Prostate gland (tissue), 2 donors: Measurements from ENCODE around the gene KRTAP20-1.

Source experiments
- CTCF ChIP-seq, 4 experiments: fragments of 200-600 bp in 2 of 4; fragments of 450-650 bp in 2 of 4; sonication (generic) in 2 of 4; IDR thresholded peaks; 1 replicate in 3 of 4; 2 replicates in 1 of 4; pipeline ENCODE4 v1.5.1; 2016 to 2019; ENCODE audit warnings: antibody characterized with exemption in 4 of 4, mild to moderate bottlenecking in 2 of 4, moderate library complexity in 2 of 4
- POLR2A ChIP-seq: fragments of 450-650 bp; IDR thresholded peaks from one replicate; pipeline ENCODE4 v1.6.1; 2016; ENCODE audit warnings: antibody characterized with exemption, mild to moderate bottlenecking
- POLR2AphosphoS5 ChIP-seq: sonication (generic); formaldehyde crosslinking; IDR thresholded peaks from one replicate; pipeline ENCODE4 v1.6.1; 2017; ENCODE audit warnings: antibody characterized with exemption

- no peak for TF ChIP-seq POLR2AphosphoS5
- no peak for TF ChIP-seq CTCF (IDR thresholded peaks at IDR 0.05)
- TF ChIP-seq POLR2A: no peak
These were observed 1.0 kb upstream of the KRTAP20-1 start for GRCh38 chr21:30615199-30615598.
